GM12874 (cell line): ENCODE results near the gene CELF3.

Source experiments
- CTCF ChIP-seq: IDR thresholded peaks from 2 replicates; pipeline ENCODE4 v1.5.1; 2011; ENCODE audit warnings: low read depth, mild to moderate bottlenecking, control low read depth, low read length, moderate library complexity; ENCODE audit not compliant: insufficient read depth

Gene CELF3

DNA sequence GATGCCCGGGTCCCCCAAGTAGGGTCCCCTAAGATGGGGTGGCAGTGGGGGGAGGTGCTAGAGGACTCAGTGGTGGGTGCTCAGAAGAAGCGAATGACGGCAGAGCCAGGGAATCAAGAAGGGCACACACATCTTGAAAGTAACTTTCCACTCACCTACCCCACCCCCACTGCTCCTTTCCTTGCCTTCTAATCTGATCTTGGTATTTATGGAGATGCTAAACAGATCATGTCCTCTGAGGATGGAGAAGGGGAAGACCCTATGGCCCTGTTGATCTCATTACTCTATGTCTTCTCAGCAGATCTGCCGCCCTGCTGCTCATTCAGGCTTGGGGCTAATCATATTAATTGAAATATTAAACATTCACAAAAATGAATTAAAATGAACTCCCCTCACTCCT lies 2.1 kb upstream of the CELF3 start:
- TF ChIP-seq CTCF = no peak

DNA sequence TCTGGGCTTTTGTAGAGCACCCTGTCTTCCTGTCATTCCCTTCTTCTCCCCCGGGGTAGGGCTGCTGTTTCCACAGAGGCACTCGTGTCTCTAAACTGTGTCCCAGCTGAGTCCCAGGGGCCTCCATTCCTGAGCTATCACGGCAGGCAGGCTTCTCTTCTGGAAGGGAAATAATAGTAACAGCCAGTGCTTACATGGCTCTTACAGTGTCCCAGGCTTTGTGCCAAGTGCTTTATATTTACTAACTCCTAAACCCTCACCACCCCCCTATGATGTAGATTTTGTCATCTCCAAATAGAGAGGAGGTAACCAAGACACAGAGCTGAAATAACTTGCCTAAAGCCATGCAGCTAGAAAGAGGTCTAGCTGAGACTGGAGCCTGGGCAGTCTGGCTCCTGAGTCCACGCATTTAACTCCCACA lies 1.4 kb upstream of the CELF3 start:
- TF ChIP-seq CTCF = no peak

GRCh38 chr1:151716405-151716762 lies 219 bp downstream of the CELF3 start:
- no peak for TF ChIP-seq CTCF

- no peak for TF ChIP-seq CTCF
These were observed 738 bp downstream of the CELF3 start for GRCh38 chr1:151715726-151716404.

- TF ChIP-seq CTCF = no peak
These were observed 1.5 kb downstream of the CELF3 start for GRCh38 chr1:151714820-151715725.

GRCh38 chr1:151713874-151714273 lies 2.7 kb downstream of the CELF3 start:
- TF ChIP-seq CTCF = no peak

- TF ChIP-seq CTCF = no peak
These were observed 3.6 kb downstream of the CELF3 start for GRCh38 chr1:151713044-151713443.
